H1 (cell line): ENCODE results near the gene COA3. TPM values are rescaled to one million over a fixed set of nuclear protein-coding genes. Genes with fewer than 3 reads are reported as not detected.

Experiments used
- CTCF ChIA-PET: fragments of 300-600 bp; sonication (Branson Sonifier 250); formaldehyde crosslinking; loops from one replicate; lab custom pipeline; 2021; ENCODE audit not compliant: partially characterized antibody; lab: Charles Lee
- POLR2A ChIA-PET: fragments of 300-600 bp; sonication (Branson Sonifier 250); formaldehyde crosslinking; loops from one replicate; lab custom pipeline; 2021; ENCODE audit warnings: inconsistent platforms; ENCODE audit not compliant: partially characterized antibody; lab: Charles Lee
- DNase-seq, 2 experiments: peaks; one replicate each; pipeline versions ENCODE4 v3.0.0 to v3.0.0-alpha.2; 2010 to 2022; ENCODE audit warnings: low spot score in 2 of 2, low read depth in 1 of 2, mixed read lengths in 1 of 2
- FAIRE-seq: peaks from 2 replicates; lab custom pipeline; 2011; peaks lifted over from hg19 to GRCh38; lab: Jason Lieb, UNC
- H2AFZ ChIP-seq: 2 replicates; pipeline ENCODE4 v1.8.1; 2012; ENCODE audit warnings: low read length, inconsistent platforms
- H2AK5ac ChIP-seq: 2 replicates; pipeline ENCODE4 v1.6.1; 2013; ENCODE audit warnings: low read depth, low read length
- H2BK120ac ChIP-seq: replicated peaks from 2 replicates; pipeline ENCODE3; 2013; ENCODE audit warnings: low read depth, low read length, inconsistent platforms
- H2BK12ac ChIP-seq: 2 replicates; pipeline ENCODE4 v1.6.1; 2013; ENCODE audit warnings: low read depth, low read length
- H2BK15ac ChIP-seq: 2 replicates; pipeline ENCODE4 v1.6.1; 2013; ENCODE audit warnings: low read length
- H2BK20ac ChIP-seq: 2 replicates; pipeline ENCODE4 v1.6.1; 2013; ENCODE audit warnings: low read length
- H2BK5ac ChIP-seq: 2 replicates; pipeline ENCODE4 v1.6.1; 2013; ENCODE audit warnings: low read depth, low read length
- H3K14ac ChIP-seq: 2 replicates; pipeline ENCODE4 v1.6.1; 2013; ENCODE audit warnings: inconsistent platforms; ENCODE audit not compliant: insufficient read length
- H3K18ac ChIP-seq: 2 replicates; pipeline ENCODE4 v1.6.1; 2013; ENCODE audit warnings: low read length; ENCODE audit errors: extremely low read depth
- H3K23ac ChIP-seq: 2 replicates; pipeline ENCODE4 v1.6.1; 2013; ENCODE audit warnings: inconsistent platforms; ENCODE audit not compliant: insufficient read length
- H3K23me2 ChIP-seq: 2 replicates; pipeline ENCODE4 v1.6.1; 2013; ENCODE audit warnings: low read depth, low read length
- H3K27ac ChIP-seq: 2 replicates; pipeline ENCODE4 v1.6.1; 2011; ENCODE audit warnings: low read depth, low read length, inconsistent platforms
- H3K27me3 ChIP-seq, 4 experiments: replicated peaks in 1 of 4; 1 replicate in 1 of 4; 2 replicates in 3 of 4; pipeline versions ENCODE4 v1.6.1 to v1.8.1; 2011 to 2013; ENCODE audit warnings: low read length in 3 of 4, mild to moderate bottlenecking in 3 of 4, inconsistent platforms in 2 of 4, mixed read lengths in 2 of 4, moderate library complexity in 1 of 4; ENCODE audit not compliant: control insufficient read depth in 3 of 4, insufficient read depth in 3 of 4; ENCODE audit errors: extremely low read depth in 1 of 4
- H3K36me3 ChIP-seq, 4 experiments: 2 replicates each; pipeline versions ENCODE4 v1.6.1 to v1.8.1; 2011 to 2013; ENCODE audit warnings: mild to moderate bottlenecking in 4 of 4, low read length in 3 of 4, moderate library complexity in 2 of 4, control low read depth in 1 of 4, inconsistent platforms in 1 of 4; ENCODE audit not compliant: insufficient read depth in 4 of 4, control insufficient read depth in 2 of 4
- H3K4ac ChIP-seq: replicated peaks from 2 replicates; pipeline ENCODE3; 2013; ENCODE audit warnings: low read length, low read depth, mixed read lengths, inconsistent platforms; ENCODE audit not compliant: insufficient read length
- H3K4me1 ChIP-seq, 4 experiments: replicated peaks in 1 of 4; 1 replicate in 1 of 4; 2 replicates in 3 of 4; pipeline versions ENCODE4 v1.6.1 to v1.8.1; 2011 to 2013; ENCODE audit warnings: low read length in 3 of 4, inconsistent platforms in 2 of 4, mixed read lengths in 1 of 4; ENCODE audit not compliant: insufficient read depth in 4 of 4, control insufficient read depth in 3 of 4
- H3K4me2 ChIP-seq, 2 experiments: 2 replicates each; pipeline versions ENCODE4 v1.6.1 to v1.8.1; 2011 to 2013; ENCODE audit warnings: low read depth in 2 of 2, low read length in 2 of 2, control low read depth in 1 of 2, inconsistent platforms in 1 of 2, mild to moderate bottlenecking in 1 of 2; ENCODE audit not compliant: insufficient read depth in 1 of 2
- H3K4me3 ChIP-seq, 4 experiments: fragments of 200-600, 300-600 bp in 1 of 4; sonication (generic), shearing (Covaris generic), sonication (Bioruptor Twin) in 1 of 4; 2 replicates each; pipeline versions ENCODE4 v1.5.1 to v1.8.1; 2011 to 2016; ENCODE audit warnings: low read length in 4 of 4, low read depth in 3 of 4, control low read depth in 2 of 4, inconsistent platforms in 2 of 4, mild to moderate bottlenecking in 2 of 4, mixed read lengths in 1 of 4, moderate library complexity in 1 of 4; ENCODE audit not compliant: insufficient read depth in 2 of 4; ENCODE audit errors: extremely low read depth in 1 of 4
- H3K56ac ChIP-seq: replicated peaks from 2 replicates; pipeline ENCODE3; 2013; ENCODE audit warnings: low read depth, mild to moderate bottlenecking, mixed read lengths, low read length, inconsistent platforms; ENCODE audit not compliant: insufficient read length
- H3K79me1 ChIP-seq: 2 replicates; pipeline ENCODE4 v1.6.1; 2013; ENCODE audit warnings: low read depth, low read length, control low read depth
- H3K79me2 ChIP-seq, 2 experiments: 2 replicates each; pipeline versions ENCODE4 v1.6.1 to v1.8.1; 2012 to 2013; ENCODE audit warnings: low read length in 2 of 2, mild to moderate bottlenecking in 2 of 2, inconsistent platforms in 1 of 2; ENCODE audit not compliant: insufficient read depth in 2 of 2, control insufficient read depth in 1 of 2
- H3K9ac ChIP-seq, 4 experiments: replicated peaks in 1 of 4; 1 replicate in 1 of 4; 2 replicates in 3 of 4; pipeline versions ENCODE4 v1.6.1 to v1.8.1; 2011 to 2013; ENCODE audit warnings: low read depth in 3 of 4, low read length in 3 of 4, control low read depth in 2 of 4, mild to moderate bottlenecking in 2 of 4, moderate library complexity in 2 of 4, inconsistent platforms in 1 of 4; ENCODE audit errors: extremely low read depth in 1 of 4
- H3K9me3 ChIP-seq, 2 experiments: 2 replicates each; pipeline versions ENCODE4 v1.6.1 to v1.8.1; 2012 to 2013; ENCODE audit warnings: mild to moderate bottlenecking in 2 of 2, moderate library complexity in 2 of 2, control low read depth in 1 of 2, inconsistent platforms in 1 of 2, low read depth in 1 of 2, low read length in 1 of 2, mixed read lengths in 1 of 2; ENCODE audit not compliant: insufficient read depth in 2 of 2
- H4K20me1 ChIP-seq, 2 experiments: replicated peaks in 1 of 2; 2 replicates each; pipeline versions ENCODE3 to v1.8.1; 2011 to 2013; ENCODE audit warnings: inconsistent platforms in 2 of 2, low read length in 2 of 2, mild to moderate bottlenecking in 1 of 2; ENCODE audit not compliant: insufficient read depth in 2 of 2, control insufficient read depth in 1 of 2
- H4K5ac ChIP-seq: 2 replicates; pipeline ENCODE4 v1.6.1; 2013; ENCODE audit warnings: low read length, low read depth, mixed read lengths, inconsistent platforms; ENCODE audit not compliant: insufficient read length
- H4K8ac ChIP-seq: 2 replicates; pipeline ENCODE4 v1.8.0; 2013; ENCODE audit warnings: mild to moderate bottlenecking, moderate library complexity, low read length, inconsistent platforms; ENCODE audit not compliant: insufficient read depth; ENCODE audit errors: extremely low read depth
- H4K91ac ChIP-seq: replicated peaks from 2 replicates; pipeline ENCODE3; 2013; ENCODE audit warnings: low read length, mixed read lengths, inconsistent platforms; ENCODE audit not compliant: insufficient read length
- HDAC2 ChIP-seq, 2 experiments: fragments of 300-600 bp in 1 of 2; sonication (generic) in 1 of 2; IDR thresholded peaks; 2 replicates each; pipeline ENCODE4 v1.6.1; 2011 to 2012; ENCODE audit warnings: low read depth in 2 of 2, low read length in 2 of 2, mild to moderate bottlenecking in 2 of 2, moderate library complexity in 2 of 2, borderline replicate concordance in 1 of 2, inconsistent platforms in 1 of 2
- KDM5A ChIP-seq: fragments of 200-600 bp; IDR thresholded peaks from 2 replicates; pipeline ENCODE4 v1.7.1; 2012; ENCODE audit warnings: mild to moderate bottlenecking, low read length, inconsistent platforms, mixed read lengths
- POU5F1 ChIP-seq: IDR thresholded peaks from 2 replicates; pipeline ENCODE4 v1.6.1; 2011; ENCODE audit warnings: low read depth, mild to moderate bottlenecking, low read length, moderate library complexity
- SAP30 ChIP-seq: fragments of 300-600 bp; sonication (generic); IDR thresholded peaks from 2 replicates; pipeline ENCODE4 v1.7.1; 2012; ENCODE audit warnings: low read length, moderate library complexity, mild to moderate bottlenecking, inconsistent platforms; ENCODE audit not compliant: insufficient read depth, insufficient replicate concordance
- TAF1 ChIP-seq: IDR thresholded peaks from 2 replicates; pipeline ENCODE4 v1.6.1; 2011; ENCODE audit warnings: mild to moderate bottlenecking, low read depth, low read length
- TAF7 ChIP-seq: optimal IDR thresholded peaks from 2 replicates; pipeline ENCODE3; 2011; ENCODE audit warnings: low read depth, mild to moderate bottlenecking, inconsistent platforms, low read length, moderate library complexity, borderline replicate concordance
- TEAD4 ChIP-seq: IDR thresholded peaks from 2 replicates; pipeline ENCODE4 v1.6.1; 2012; ENCODE audit warnings: low read depth, low read length, inconsistent platforms, mixed read lengths
- WGBS, 2 experiments: shearing (Covaris generic) in 1 of 2; methylation state at CpG; one replicate each; pipeline versions ENCODE4 v1.1.6 to v1.1.7; 2013 to 2015; ENCODE audit warnings: low lambda C conversion rate in 2 of 2, mixed read lengths in 2 of 2, inconsistent platforms in 1 of 2, low coverage in 1 of 2, missing lambda C conversion rate in 1 of 2; ENCODE audit not compliant: insufficient replicate concordance in 2 of 2, insufficient coverage in 1 of 2, insufficient read length in 1 of 2; ENCODE audit errors: extremely low coverage in 1 of 2, missing lambda C conversion rate in 1 of 2; 5-methylcytosine and 5-hydroxymethylcytosine counted together
- polyA plus RNA-seq, 7 experiments: library from polyadenylated mRNA; depleted of rRNA in 3 of 7; stranded (reverse) in 5 of 7; unstranded in 2 of 7; fragments of >200 nt in 5 of 7; fragments of 200-250 nt in 2 of 7; gene quantifications; 1 replicate in 5 of 7; 2 replicates in 1 of 7; 4 replicates in 1 of 7; pipeline versions ENCODE4 v1.2.1 to v1.2.3, GENCODE V29; 2011 to 2013; ENCODE audit warnings: missing spikeins in 2 of 7, mixed read lengths in 2 of 7
- total RNA-seq: library from RNA; stranded (reverse); fragmentation: NEBNext Ultra II Directional; extraction: Animal tissue kit (Norgen Biotek cat#: 25700); gene quantifications from 2 replicates; pipeline ENCODE4 v1.2.1, GENCODE V29; 2021
- TF ChIP-seq, protein P1 (sequence below): IDR thresholded peaks from 2 replicates; pipeline ENCODE4 v1.6.1; 2012; ENCODE audit warnings: low read length, inconsistent platforms

COA3 gene
- total and polyA plus RNA-seq, 2 of the 8 experiments (the other 6 are each of a cell fraction or from before 2014, with no cell fraction given) = 68.4 to 143 TPM

DNA sequence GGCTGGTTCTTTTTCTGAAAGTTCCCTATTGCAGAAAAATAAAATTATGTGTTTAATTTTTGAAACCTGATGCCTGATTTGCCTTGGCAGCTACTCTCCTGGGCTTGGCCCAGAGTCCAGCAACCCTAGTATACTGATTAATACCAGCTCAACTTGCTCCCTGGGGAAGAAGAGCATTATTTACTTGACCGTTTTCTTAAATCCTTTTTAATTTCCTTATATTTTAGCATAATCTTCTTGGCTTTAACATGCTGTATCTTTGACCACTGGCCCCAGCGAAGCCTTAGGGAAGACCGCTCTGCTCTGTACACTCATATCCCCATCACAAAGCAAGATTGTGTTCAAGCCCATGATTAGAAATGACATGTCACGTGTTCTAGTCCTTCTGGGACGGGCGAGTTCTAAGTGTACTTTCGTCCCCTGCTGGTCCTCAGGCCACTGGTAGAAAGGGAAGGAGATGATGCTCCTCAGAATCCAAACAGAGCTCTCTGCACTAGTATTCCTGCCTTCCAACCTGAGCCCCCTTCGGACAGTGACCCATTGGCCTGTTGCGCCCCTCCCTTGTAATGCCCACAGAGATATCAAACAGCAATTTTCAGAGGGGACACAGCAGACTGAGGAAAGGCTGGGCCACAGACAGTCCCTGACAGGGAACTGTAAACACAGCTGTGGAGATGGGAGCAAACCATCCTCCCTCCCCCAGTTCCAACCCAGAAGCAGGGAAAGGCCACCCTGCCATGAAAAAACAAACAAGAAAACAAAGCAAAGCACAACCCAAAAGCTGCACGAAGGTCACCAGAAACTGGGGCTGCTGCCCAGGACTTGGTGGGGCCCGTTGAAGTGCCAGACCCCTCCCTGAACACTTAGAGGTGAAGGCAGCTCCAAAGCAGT, 49.4 kb downstream of the COA3 start:
- Histone ChIP-seq H3K4me3 (no peak overlapping the region), H2BK20ac (0 out of 2 replicates have a peak overlapping the region, but pooled peaks have one; percentile 21), H3K14ac (no peak overlapping the region), H3K4ac (no peak overlapping the region), H2BK120ac (no peak overlapping the region), H4K20me1 (no peaks in the 10 kb centered on the region), H3K4me2 (no peak overlapping the region; a peak in 1 of 4 replicates), H2BK12ac (0 out of 2 replicates have a peak overlapping the region, but pooled peaks have one; percentile 52), H2AK5ac (no peak overlapping the region), H2AFZ (no peak overlapping the region), H3K27me3 (peaks cover 9 to 14% (median 13%) of the 10 kb centered on the region in 4 experiments), H3K36me3 (no peaks in the 10 kb centered on the region), H3K27ac (no peak overlapping the region), H2BK15ac (no peak overlapping the region), H2BK5ac (no peak overlapping the region), H4K91ac (no peak overlapping the region), H3K79me2 (no peaks in the 10 kb centered on the region), H3K79me1 (no peaks in the 10 kb centered on the region), H3K9me3 (peaks cover 0 to 3% of the 10 kb centered on the region in 2 experiments; a peak in 1 of 4 replicates), H3K23me2 (peaks cover 1% of the 10 kb centered on the region; the same call in 1 of the 2 replicates), H4K5ac (no peak overlapping the region), H3K18ac (no peak overlapping the region), H4K8ac (no peak overlapping the region; the same call in 1 of the 2 replicates), H3K56ac (no peak overlapping the region), H3K23ac (no peak overlapping the region), H3K9ac (no peak overlapping the region), H3K4me1 (peaks cover 0 to 3% (median 1%) of the 10 kb centered on the region in 4 experiments; a peak in 2 of 7 replicates)
- no peak for FAIRE-seq
- WGBS, 2 experiments = 92% methylated on average over 11 of the region's 11 CpGs; no CpG with 5 or more reads in 1 of the 2 experiments
- ChIA-PET POLR2A (interaction anchor here (0.7 to 6.6 kb wide), 4 partner anchors 13 to 1060 kb away, joined by 3 to 46 read pairs (median 6); partner anchors contain the start of genes RAMP2 and VPS25), CTCF (interaction anchor here (0.9 to 10.0 kb wide), 8 partner anchors 13 to 171 kb away, joined by 3 to 81 read pairs (median 4); partner anchors contain the start of genes PSMC3IP, RAMP2 and VPS25)
- no peak for DNase-seq
- TF ChIP-seq, protein P1, sequence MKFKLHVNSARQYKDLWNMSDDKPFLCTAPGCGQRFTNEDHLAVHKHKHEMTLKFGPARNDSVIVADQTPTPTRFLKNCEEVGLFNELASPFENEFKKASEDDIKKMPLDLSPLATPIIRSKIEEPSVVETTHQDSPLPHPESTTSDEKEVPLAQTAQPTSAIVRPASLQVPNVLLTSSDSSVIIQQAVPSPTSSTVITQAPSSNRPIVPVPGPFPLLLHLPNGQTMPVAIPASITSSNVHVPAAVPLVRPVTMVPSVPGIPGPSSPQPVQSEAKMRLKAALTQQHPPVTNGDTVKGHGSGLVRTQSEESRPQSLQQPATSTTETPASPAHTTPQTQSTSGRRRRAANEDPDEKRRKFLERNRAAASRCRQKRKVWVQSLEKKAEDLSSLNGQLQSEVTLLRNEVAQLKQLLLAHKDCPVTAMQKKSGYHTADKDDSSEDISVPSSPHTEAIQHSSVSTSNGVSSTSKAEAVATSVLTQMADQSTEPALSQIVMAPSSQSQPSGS = no peak
- TF ChIP-seq HDAC2 (IDR thresholded peaks at IDR 0.05; ENCODE audit: borderline replicate concordance in 1 of 2, low read depth in 2 of 2, low read length in 2 of 2) (no peak), POU5F1 (no peak), TAF1 (no peak), TAF7 (no peak), KDM5A (no peak), TEAD4 (no peak), SAP30 (no peak)
